ENCODE results near the gene VMA21.

- TF ChIP-seq CTCF (IDR thresholded peaks at IDR 0.05; ENCODE audit: insufficient read depth, low read length, poor library complexity, severe bottlenecking) = no peak
- TF ChIP-seq EZH2phosphoT487 (conservative IDR thresholded peaks at IDR 0.05; ENCODE audit: low read length) = no peak
These were observed 3.5 kb upstream of the VMA21 start for GRCh38 chrX:151393514-151393913.
